CD4-positive, alpha-beta T cell treated with Interleukin-1 beta for 1 hour (primary cell): Measurements from ENCODE around the gene SLC1A4.
A peak's percentile ranks its signal among the peaks of the same experiment; 100 is the strongest.
"Not testable (repeated sequence)": the region's sequence is repeated elsewhere in the genome, so short reads cannot be mapped to it uniquely, and the experiment has no call there.

Experiments
- DNase-seq, 2 donors: peaks; one replicate each; pipeline ENCODE4 v3.0.0-alpha.2; 2020 to 2022

The SLC1A4 gene

GRCh38 chr2:64966017-64966416 is 23.2 kb upstream of the SLC1A4 start:
- DNase-seq, result no peak

GRCh38 chr2:64966839-64967238 is 22.4 kb upstream of the SLC1A4 start:
- no peak for DNase-seq

- no peak for DNase-seq
Observed at GRCh38 chr2:64967601-64968000, 21.6 kb upstream of the SLC1A4 start.

GRCh38 chr2:64969086-64969485 is 20.1 kb upstream of the SLC1A4 start:
- not testable (repeated sequence) for DNase-seq

GRCh38 chr2:64970495-64970894 is 18.7 kb upstream of the SLC1A4 start:
- no peak for DNase-seq

- DNase-seq, result no peak
Observed at GRCh38 chr2:64972426-64972825, 16.8 kb upstream of the SLC1A4 start.

- DNase-seq, result no peak
Observed at GRCh38 chr2:64972876-64973275, 16.3 kb upstream of the SLC1A4 start.

GRCh38 chr2:64975232-64975821 is 13.9 kb upstream of the SLC1A4 start:
- DNase-seq, result no peak

GRCh38 chr2:64976276-64976675 is 12.9 kb upstream of the SLC1A4 start:
- DNase-seq, result no peak

GRCh38 chr2:64978514-64979268 is 10.5 kb upstream of the SLC1A4 start:
- DNase-seq, result peak in 1 of 2 donors; percentile 35

- no peak for DNase-seq
Observed at GRCh38 chr2:64979744-64980143, 9.5 kb upstream of the SLC1A4 start.

- DNase-seq, result no peak
Observed at GRCh38 chr2:64980183-64980582, 9.0 kb upstream of the SLC1A4 start.

GRCh38 chr2:64982311-64982857 is 6.8 kb upstream of the SLC1A4 start:
- DNase-seq, result no peak

- no peak for DNase-seq
Observed at GRCh38 chr2:64982932-64983331, 6.3 kb upstream of the SLC1A4 start.

GRCh38 chr2:64985447-64985846 is 3.8 kb upstream of the SLC1A4 start:
- DNase-seq, result no peak

GRCh38 chr2:64987001-64987955 is 1.9 kb upstream of the SLC1A4 start:
- no peak for DNase-seq

GRCh38 chr2:64987956-64988419 is 1.2 kb upstream of the SLC1A4 start:
- no peak for DNase-seq

GRCh38 chr2:64988420-64989125 is 626 bp upstream of the SLC1A4 start:
- peak; percentile 57 to 59 for DNase-seq

- no peak for DNase-seq
Observed at GRCh38 chr2:64989982-64990614, 899 bp downstream of the SLC1A4 start.

GRCh38 chr2:64990876-64991275 is 1.7 kb downstream of the SLC1A4 start:
- no peak for DNase-seq

- DNase-seq, result no peak
Observed at GRCh38 chr2:64992218-64992617, 3.0 kb downstream of the SLC1A4 start.

- DNase-seq, result no peak
Observed at GRCh38 chr2:64992990-64993389, 3.8 kb downstream of the SLC1A4 start.
